ENCODE data around the gene NKX6-2. TPM values are rescaled to one million over a fixed set of nuclear protein-coding genes. Genes with fewer than 3 reads are reported as not detected.

Gene NKX6-2
- total RNA-seq, 1 donor, result not detected

- H3K4me2 ChIP-seq (ENCODE audit: insufficient read depth, low read length), result no peak overlapping the region
- no peaks in the 10 kb centered on the region for H4K20me1 ChIP-seq (ENCODE audit: insufficient read depth, low read length)
- TF ChIP-seq, protein P1, sequence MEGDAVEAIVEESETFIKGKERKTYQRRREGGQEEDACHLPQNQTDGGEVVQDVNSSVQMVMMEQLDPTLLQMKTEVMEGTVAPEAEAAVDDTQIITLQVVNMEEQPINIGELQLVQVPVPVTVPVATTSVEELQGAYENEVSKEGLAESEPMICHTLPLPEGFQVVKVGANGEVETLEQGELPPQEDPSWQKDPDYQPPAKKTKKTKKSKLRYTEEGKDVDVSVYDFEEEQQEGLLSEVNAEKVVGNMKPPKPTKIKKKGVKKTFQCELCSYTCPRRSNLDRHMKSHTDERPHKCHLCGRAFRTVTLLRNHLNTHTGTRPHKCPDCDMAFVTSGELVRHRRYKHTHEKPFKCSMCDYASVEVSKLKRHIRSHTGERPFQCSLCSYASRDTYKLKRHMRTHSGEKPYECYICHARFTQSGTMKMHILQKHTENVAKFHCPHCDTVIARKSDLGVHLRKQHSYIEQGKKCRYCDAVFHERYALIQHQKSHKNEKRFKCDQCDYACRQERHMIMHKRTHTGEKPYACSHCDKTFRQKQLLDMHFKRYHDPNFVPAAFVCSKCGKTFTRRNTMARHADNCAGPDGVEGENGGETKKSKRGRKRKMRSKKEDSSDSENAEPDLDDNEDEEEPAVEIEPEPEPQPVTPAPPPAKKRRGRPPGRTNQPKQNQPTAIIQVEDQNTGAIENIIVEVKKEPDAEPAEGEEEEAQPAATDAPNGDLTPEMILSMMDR (IDR thresholded peaks at IDR 0.05; ENCODE audit: extremely low read depth, low read depth, low read length), result no peak
- no peaks in the 10 kb centered on the region for H3K36me3 ChIP-seq (ENCODE audit: insufficient read depth, low read length)
- H3K9me3 ChIP-seq (ENCODE audit: low read depth, low read length), result no peaks in the 10 kb centered on the region
- no peaks in the 10 kb centered on the region for H3K27me3 ChIP-seq (ENCODE audit: insufficient read depth, low read length)
- H3K4me3 ChIP-seq (ENCODE audit: insufficient read depth, low read length), result no peak overlapping the region
- no peak for DNase-seq (ENCODE audit: insufficient read length, low spot score, missing footprints)
- H3K4me1 ChIP-seq (ENCODE audit: insufficient read depth, low read length), result no peaks in the 10 kb centered on the region
- H3K27ac ChIP-seq (ENCODE audit: low read depth, low read length), result no peak overlapping the region
- H3K79me2 ChIP-seq (ENCODE audit: insufficient read depth, low read length), result no peaks in the 10 kb centered on the region
- no peak overlapping the region for H2AFZ ChIP-seq (ENCODE audit: low read length)
Measured at GRCh38 chr10:132755166-132755711, 30.7 kb downstream of the NKX6-2 start.

DNA sequence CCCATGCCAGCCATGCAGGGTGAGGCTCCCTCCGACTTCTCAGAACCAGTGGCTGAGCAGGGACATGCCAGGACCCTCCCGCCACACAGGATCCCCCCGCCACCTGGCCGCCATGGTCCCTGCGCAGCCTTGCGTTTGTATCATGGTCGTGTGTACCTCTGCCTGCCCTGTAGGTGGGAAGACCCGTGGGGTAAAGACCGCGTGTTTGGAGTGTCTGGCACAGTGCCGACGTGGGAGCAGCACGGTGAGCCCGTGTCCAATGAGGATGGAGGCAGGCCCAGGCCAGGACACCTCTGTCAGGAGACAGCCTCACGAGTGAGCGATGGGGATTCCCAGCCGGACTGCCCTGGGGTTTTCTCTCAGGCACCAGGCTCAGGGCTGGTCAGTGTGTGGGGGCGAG lies 31.9 kb downstream of the NKX6-2 start:
- H3K4me1 ChIP-seq (ENCODE audit: insufficient read depth, low read length), result no peaks in the 10 kb centered on the region
- H3K79me2 ChIP-seq (ENCODE audit: insufficient read depth, low read length), result no peaks in the 10 kb centered on the region
- no peak for DNase-seq (ENCODE audit: insufficient read length, low spot score, missing footprints)
- no peaks in the 10 kb centered on the region for H4K20me1 ChIP-seq (ENCODE audit: insufficient read depth, low read length)
- H2AFZ ChIP-seq (ENCODE audit: low read length), result no peak overlapping the region
- no peaks in the 10 kb centered on the region for H3K27me3 ChIP-seq (ENCODE audit: insufficient read depth, low read length)
- no peak overlapping the region for H3K4me2 ChIP-seq (ENCODE audit: insufficient read depth, low read length)
- no peak overlapping the region for H3K27ac ChIP-seq (ENCODE audit: low read depth, low read length)
- TF ChIP-seq, protein P1 (IDR thresholded peaks at IDR 0.05; ENCODE audit: extremely low read depth, low read depth, low read length), result no peak
- no peak overlapping the region for H3K4me3 ChIP-seq (ENCODE audit: insufficient read depth, low read length)
- H3K9me3 ChIP-seq (ENCODE audit: low read depth, low read length), result no peaks in the 10 kb centered on the region
- no peaks in the 10 kb centered on the region for H3K36me3 ChIP-seq (ENCODE audit: insufficient read depth, low read length)

GRCh38 chr10:132753596-132753995 lies 32.4 kb downstream of the NKX6-2 start:
- no peaks in the 10 kb centered on the region for H3K9me3 ChIP-seq (ENCODE audit: low read depth, low read length)
- H3K4me1 ChIP-seq (ENCODE audit: insufficient read depth, low read length), result no peaks in the 10 kb centered on the region
- TF ChIP-seq, protein P1 (IDR thresholded peaks at IDR 0.05; ENCODE audit: extremely low read depth, low read depth, low read length), result no peak
- no peak overlapping the region for H3K4me3 ChIP-seq (ENCODE audit: insufficient read depth, low read length)
- H3K27ac ChIP-seq (ENCODE audit: low read depth, low read length), result no peak overlapping the region
- H2AFZ ChIP-seq (ENCODE audit: low read length), result no peak overlapping the region
- H3K4me2 ChIP-seq (ENCODE audit: insufficient read depth, low read length), result no peak overlapping the region
- no peaks in the 10 kb centered on the region for H3K36me3 ChIP-seq (ENCODE audit: insufficient read depth, low read length)
- H4K20me1 ChIP-seq (ENCODE audit: insufficient read depth, low read length), result no peaks in the 10 kb centered on the region
- DNase-seq (ENCODE audit: insufficient read length, low spot score, missing footprints), result no peak
- H3K79me2 ChIP-seq (ENCODE audit: insufficient read depth, low read length), result no peaks in the 10 kb centered on the region
- H3K27me3 ChIP-seq (ENCODE audit: insufficient read depth, low read length), result no peaks in the 10 kb centered on the region

DNA sequence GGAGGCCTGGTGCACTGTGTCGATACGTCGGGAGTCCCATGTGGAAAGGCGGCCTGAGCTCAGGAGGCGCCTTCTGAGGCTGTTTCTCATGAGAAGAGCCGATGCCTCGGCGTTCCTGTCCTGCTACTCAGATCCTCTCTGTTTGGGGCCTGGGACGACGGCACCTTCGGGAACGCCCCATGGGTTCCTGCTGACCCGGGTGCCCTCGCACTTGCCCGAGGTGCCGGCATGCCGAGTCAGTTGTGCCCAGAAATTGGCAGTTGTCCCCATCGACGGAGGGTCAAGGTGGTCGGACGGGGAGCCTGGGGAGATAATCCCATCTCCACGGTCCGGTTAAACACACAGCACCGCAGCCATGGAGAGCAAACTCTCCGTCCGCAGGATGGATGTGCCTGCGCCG lies 33.0 kb downstream of the NKX6-2 start:
- Histone ChIP-seq H3K4me1 (ENCODE audit: insufficient read depth, low read length) (no peaks in the 10 kb centered on the region), H2AFZ (ENCODE audit: low read length) (no peak overlapping the region), H3K27me3 (ENCODE audit: insufficient read depth, low read length) (no peaks in the 10 kb centered on the region), H3K79me2 (ENCODE audit: insufficient read depth, low read length) (no peaks in the 10 kb centered on the region), H3K36me3 (ENCODE audit: insufficient read depth, low read length) (no peaks in the 10 kb centered on the region), H4K20me1 (ENCODE audit: insufficient read depth, low read length) (no peaks in the 10 kb centered on the region), H3K4me3 (ENCODE audit: insufficient read depth, low read length) (no peak overlapping the region), H3K4me2 (ENCODE audit: insufficient read depth, low read length) (no peak overlapping the region), H3K9me3 (ENCODE audit: low read depth, low read length) (no peaks in the 10 kb centered on the region), H3K27ac (ENCODE audit: low read depth, low read length) (no peak overlapping the region)
- DNase-seq (ENCODE audit: insufficient read length, low spot score, missing footprints), result no peak
- TF ChIP-seq, protein P1 (IDR thresholded peaks at IDR 0.05; ENCODE audit: extremely low read depth, low read depth, low read length), result no peak
